Epithelial cell of proximal tubule (primary cell): ENCODE measurements around the gene MYOT. TPM values are rescaled to one million over a fixed set of nuclear protein-coding genes. Genes with fewer than 3 reads are reported as not detected.

Experiments used
- DNase-seq: peaks from one replicate; pipeline ENCODE4 v3.0.0-alpha.2; 2011; ENCODE audit warnings: low read depth
- H3K4me3 ChIP-seq: 2 replicates; pipeline ENCODE4 v1.5.1; 2011; ENCODE audit warnings: low read depth, mild to moderate bottlenecking, low read length
- total RNA-seq: library from RNA; depleted of rRNA; stranded (reverse); fragments of >200 nt; gene quantifications from 2 replicates; pipeline ENCODE4 v1.2.3, GENCODE V29; 2015
- TF ChIP-seq, protein P1 (sequence below): conservative IDR thresholded peaks from 2 replicates; pipeline ENCODE4 v1.5.1; 2012; ENCODE audit warnings: low read depth, mild to moderate bottlenecking, low read length

The MYOT gene
- total RNA-seq, 1 donor from 2014 or later: not detected

DNA sequence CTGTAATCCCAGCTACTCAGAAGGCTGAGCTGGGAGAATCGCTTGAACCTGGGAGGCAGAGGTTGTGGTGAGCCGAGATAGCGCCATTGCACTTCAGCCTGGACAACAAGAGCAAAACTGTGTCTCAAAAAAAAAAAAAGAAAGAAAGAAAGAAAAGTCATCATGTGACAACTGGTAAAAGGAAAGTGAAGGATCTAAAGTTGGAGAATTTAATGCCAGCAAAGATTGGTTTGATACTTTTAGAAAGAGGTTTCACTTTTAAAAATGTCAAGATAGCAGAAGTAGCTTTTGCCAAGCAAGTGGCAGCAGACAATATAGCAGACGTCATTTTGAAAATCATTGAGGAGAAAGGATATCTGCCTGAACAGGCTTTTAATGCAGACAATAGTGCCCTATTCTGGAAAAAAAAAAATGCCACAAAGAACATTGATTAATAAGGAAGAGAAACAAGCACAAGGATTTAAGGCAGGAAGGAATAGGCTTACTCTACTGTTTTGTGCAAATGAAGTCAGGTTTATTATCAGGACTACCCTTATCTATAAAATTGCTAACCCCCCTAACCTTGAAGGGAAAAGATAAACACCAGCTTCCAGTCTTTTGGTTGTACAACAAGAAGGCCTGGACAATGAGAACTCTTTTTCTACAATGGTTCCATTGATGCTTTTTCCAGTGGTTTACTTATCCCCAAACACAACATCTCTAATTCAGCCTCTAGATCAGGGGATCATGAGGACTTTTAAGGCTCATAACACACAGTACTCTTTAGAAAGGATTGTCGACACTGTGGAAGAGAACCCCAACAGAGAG lies 33.6 kb downstream of the MYOT start:
- TF ChIP-seq, protein P1, sequence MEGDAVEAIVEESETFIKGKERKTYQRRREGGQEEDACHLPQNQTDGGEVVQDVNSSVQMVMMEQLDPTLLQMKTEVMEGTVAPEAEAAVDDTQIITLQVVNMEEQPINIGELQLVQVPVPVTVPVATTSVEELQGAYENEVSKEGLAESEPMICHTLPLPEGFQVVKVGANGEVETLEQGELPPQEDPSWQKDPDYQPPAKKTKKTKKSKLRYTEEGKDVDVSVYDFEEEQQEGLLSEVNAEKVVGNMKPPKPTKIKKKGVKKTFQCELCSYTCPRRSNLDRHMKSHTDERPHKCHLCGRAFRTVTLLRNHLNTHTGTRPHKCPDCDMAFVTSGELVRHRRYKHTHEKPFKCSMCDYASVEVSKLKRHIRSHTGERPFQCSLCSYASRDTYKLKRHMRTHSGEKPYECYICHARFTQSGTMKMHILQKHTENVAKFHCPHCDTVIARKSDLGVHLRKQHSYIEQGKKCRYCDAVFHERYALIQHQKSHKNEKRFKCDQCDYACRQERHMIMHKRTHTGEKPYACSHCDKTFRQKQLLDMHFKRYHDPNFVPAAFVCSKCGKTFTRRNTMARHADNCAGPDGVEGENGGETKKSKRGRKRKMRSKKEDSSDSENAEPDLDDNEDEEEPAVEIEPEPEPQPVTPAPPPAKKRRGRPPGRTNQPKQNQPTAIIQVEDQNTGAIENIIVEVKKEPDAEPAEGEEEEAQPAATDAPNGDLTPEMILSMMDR: no peak
- no peak for DNase-seq

DNA sequence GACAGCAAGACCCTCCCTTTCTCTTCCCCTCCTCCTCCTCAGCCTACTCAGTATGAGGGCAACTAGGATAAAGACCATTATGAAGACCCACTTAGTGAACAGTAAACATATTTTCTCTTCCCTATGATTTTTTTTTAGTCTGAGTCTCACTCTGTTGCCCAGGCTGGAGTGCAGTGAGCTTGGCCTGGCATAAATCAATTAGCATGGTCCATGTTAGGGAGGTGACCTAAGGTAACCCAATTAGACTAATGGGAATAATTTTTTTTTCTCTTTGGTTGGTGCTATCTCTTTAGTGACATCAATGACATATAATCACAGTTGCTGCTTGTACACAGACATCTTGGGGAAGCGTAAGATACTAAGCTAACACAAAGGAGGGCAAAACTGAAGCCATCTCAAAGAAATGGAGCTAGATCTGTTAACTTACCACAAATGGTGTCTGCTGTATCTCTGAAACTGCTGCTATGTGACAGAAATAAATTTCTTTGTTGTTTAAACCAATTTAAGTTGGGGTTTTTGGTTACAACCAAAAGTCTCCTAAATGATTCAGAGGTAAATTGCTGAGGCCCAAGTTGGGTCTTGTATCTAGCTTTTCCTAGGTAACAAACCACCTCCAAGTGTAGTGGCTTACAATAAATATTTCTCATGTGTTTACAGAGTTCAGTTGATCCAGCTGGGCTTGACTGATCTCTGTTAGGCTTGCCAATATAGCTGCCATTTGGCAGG lies 34.9 kb downstream of the MYOT start:
- no peak overlapping the region for H3K4me3 ChIP-seq
- TF ChIP-seq, protein P1: no peak
- no peak for DNase-seq

More for the DNA sequence above, 33.6 kb downstream of the MYOT start:
- H3K4me3 ChIP-seq: no peak overlapping the region

DNA sequence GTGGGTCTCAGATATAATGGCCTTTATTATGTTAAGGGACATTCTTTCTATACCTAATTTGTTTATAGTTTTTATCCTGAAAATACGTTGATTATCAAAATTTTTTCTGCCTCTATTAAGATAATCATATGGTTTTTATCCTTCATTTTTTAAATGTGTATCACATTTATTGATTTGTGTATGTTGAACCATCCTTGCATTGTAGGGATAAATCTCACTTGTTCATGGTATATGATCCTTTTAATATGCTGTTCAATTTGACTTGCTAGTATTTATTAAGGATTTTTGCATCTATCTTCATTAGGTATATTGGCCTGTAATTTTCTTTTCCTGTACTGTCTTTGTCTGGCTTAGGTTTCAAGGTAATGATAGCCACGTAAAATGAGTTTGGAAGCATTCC lies 47.1 kb downstream of the MYOT start:
- no peak for DNase-seq
- TF ChIP-seq, protein P1: no peak
- no peak overlapping the region for H3K4me3 ChIP-seq

DNA sequence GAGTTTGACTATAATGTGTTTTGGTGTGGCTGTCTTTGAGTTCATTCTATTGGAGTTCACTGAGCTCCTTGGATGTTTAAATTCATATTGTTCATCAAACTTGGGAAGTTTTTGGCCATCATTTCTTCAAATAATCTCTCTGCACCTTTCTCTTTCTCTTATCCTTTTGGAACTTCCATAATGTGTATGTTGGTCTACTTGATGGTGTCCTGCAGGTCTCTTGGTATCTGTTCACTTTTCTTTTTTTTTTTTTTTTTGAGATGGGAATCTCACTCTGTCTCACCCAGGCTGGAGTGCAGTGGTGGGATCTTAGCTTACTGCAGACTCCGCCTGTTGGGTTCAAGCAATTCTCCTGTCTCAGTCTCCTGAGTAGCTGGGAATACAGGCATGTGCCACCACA lies 49.3 kb downstream of the MYOT start:
- TF ChIP-seq, protein P1: no peak
- DNase-seq: no peak
- no peak overlapping the region for H3K4me3 ChIP-seq

DNA sequence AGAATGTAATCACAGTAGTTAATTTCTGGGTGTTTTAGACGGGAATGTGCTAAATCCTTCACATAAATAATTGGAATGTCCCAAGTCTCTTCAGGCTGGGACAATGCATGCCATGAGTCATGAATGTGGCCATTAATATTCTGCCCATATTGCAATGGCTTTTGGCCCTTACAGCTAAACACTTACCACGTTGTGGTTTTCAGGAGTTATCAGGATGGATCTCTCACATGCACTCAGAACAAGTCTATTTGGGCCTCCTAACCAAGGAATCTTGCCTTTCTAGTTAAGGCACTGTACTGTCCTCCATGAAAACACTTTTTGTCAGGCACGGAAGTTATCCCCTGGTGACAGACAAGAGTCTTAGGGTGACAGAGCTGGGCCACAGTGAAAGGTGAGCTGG lies 54.3 kb downstream of the MYOT start:
- TF ChIP-seq, protein P1: no peak
- no peak overlapping the region for H3K4me3 ChIP-seq
- DNase-seq: no peak

DNA sequence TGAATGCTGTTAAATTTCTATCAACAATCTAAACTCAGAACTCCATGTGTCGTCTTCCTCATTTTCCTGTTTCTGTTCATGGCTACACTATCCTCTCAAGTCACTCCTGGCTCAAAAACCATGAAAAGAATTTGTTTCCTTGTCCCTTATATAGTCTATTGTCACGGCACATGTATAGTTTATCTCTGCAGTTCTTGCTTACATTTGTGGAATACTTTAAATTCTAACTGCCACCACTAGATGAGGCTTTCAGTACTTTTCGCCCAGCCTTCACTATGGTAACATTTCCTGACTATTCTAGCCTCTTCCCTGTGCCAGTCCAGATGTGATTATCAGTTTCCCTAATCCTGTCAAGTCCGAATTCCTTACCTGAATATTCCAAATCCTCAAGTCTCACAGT lies 56.2 kb downstream of the MYOT start:
- no peak overlapping the region for H3K4me3 ChIP-seq
- TF ChIP-seq, protein P1: no peak
- no peak for DNase-seq
